Gastrocnemius medialis (tissue), 4 donors: Measurements from ENCODE around the gene RXFP2.
A peak's percentile ranks its signal among the peaks of the same experiment; 100 is the strongest.

Experiments
- POLR2A ChIP-seq, 2 donors: fragments of 450-650 bp; IDR thresholded peaks; one replicate each; pipeline ENCODE4 v1.6.1; 2017; ENCODE audit warnings: antibody characterized with exemption in 2 of 2, mild to moderate bottlenecking in 2 of 2, moderate library complexity in 2 of 2
- TF ChIP-seq, protein P1 (sequence below), 5 experiments: fragments of 450-650 bp in 3 of 5; fragments of 200-600 bp in 2 of 5; sonication (generic) in 2 of 5; IDR thresholded peaks in 4 of 5; conservative IDR thresholded peaks in 1 of 5; 1 replicate in 4 of 5; 2 replicates in 1 of 5; pipeline ENCODE4 v1.5.1; 2016 to 2019; ENCODE audit warnings: antibody characterized with exemption in 5 of 5, mild to moderate bottlenecking in 3 of 5, moderate library complexity in 3 of 5

- TF ChIP-seq, protein P1, sequence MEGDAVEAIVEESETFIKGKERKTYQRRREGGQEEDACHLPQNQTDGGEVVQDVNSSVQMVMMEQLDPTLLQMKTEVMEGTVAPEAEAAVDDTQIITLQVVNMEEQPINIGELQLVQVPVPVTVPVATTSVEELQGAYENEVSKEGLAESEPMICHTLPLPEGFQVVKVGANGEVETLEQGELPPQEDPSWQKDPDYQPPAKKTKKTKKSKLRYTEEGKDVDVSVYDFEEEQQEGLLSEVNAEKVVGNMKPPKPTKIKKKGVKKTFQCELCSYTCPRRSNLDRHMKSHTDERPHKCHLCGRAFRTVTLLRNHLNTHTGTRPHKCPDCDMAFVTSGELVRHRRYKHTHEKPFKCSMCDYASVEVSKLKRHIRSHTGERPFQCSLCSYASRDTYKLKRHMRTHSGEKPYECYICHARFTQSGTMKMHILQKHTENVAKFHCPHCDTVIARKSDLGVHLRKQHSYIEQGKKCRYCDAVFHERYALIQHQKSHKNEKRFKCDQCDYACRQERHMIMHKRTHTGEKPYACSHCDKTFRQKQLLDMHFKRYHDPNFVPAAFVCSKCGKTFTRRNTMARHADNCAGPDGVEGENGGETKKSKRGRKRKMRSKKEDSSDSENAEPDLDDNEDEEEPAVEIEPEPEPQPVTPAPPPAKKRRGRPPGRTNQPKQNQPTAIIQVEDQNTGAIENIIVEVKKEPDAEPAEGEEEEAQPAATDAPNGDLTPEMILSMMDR (IDR thresholded peaks at IDR 0.05 in 4 of 5, conservative IDR thresholded peaks at IDR 0.05 in 1 of 5) = peak in 2 of 5 experiments; percentile 22 to 38
- TF ChIP-seq POLR2A (IDR thresholded peaks at IDR 0.05) = no peak
Observed at GRCh38 chr13:31824705-31825517, 85.6 kb downstream of the RXFP2 start.
